Measurements from ENCODE around the gene SRPRA.

Gene SRPRA

GRCh38 chr11:126229858-126230540 is 38.7 kb downstream of the SRPRA start:
- no peak for DNase-seq (ENCODE audit: low read depth in 2 of 2)

DNA sequence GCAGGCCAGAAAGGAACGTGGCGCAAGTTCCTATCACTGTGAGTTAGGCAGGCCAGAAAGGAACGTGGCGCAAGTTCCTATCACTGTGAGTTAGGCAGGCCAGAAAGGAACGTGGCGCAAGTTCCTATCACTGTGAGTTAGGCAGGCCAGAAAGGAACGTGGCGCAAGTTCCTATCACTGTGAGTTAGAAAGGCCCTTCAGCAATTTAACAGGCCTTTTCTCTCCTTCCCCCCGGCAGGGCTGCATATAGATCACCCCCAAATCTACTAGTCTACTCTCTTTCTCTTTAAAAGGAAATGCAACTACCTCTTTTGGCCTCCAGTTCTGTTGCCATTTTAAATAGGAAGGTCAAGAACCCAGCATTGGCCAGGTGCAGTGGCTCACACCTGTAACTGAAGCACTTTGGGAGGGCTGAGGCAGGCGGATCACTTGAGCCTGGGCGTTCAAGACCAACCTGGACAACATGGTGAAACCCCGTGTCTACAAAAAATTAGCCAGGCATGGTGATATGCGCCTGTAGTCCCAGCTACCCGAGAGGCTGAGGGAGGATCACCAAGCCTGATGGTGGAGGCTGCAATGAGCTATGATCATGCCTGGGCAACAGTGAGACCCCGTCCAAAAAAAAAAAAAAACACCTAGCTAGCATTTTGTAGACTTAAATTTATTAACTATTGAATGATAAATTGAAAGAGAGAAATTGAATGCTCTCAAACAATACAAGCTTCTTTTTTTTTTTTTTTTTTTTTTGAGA is 42.2 kb downstream of the SRPRA start:
- DNase-seq (ENCODE audit: low read depth in 2 of 2): no peak

DNA sequence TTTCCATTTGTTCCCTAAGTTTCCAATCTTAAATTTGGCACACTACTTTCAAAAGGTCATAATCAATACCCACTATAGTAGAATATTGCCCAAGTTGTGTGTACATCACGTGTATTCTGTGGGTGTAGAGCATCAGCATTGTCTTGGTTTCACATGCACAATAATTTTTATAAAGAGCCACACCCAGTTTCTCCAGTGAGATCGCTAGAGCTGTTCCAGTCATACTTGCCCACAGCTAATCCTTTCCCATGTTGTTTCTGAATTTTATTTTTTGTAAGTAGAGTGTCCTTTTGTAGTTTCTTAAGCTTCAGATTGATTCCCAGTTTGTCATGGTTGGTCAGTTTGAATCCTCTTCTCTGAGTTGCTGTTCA is 43.4 kb downstream of the SRPRA start:
- DNase-seq (ENCODE audit: low read depth in 2 of 2): no peak

DNA sequence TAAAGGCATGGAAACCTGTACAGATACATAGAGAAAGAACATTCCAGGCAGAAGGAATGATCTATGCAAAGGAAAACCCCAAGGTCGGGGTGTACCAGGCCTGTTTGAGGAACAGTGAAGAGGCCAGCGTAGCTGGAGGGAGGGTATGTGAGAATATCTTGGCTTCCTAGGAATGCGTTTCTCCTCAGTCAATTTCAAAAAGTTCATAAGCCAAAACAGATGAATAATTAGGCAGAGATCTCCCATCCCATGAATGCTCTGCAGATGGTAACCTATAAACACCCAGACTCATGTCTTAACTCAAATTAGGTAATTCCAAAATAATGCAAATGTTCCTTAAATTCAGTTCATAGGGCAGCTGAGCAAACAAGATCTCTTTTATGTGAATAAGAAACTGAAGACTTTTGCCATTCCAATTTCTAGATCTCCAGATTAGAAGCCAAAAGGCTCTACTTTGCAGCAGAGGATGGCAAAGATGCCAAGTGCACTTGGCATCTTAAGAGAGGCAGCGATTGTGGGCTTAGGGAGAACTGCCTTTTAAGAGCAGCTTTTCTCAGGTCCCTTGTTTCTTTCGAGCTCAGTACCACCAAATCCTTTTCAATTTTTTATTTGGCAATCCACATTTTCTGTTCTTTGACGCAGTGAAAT is 43.9 kb downstream of the SRPRA start:
- DNase-seq (ENCODE audit: low read depth in 2 of 2): no peak

GRCh38 chr11:126219547-126219946 is 49.1 kb downstream of the SRPRA start:
- DNase-seq (ENCODE audit: low read depth in 2 of 2): no peak

DNA sequence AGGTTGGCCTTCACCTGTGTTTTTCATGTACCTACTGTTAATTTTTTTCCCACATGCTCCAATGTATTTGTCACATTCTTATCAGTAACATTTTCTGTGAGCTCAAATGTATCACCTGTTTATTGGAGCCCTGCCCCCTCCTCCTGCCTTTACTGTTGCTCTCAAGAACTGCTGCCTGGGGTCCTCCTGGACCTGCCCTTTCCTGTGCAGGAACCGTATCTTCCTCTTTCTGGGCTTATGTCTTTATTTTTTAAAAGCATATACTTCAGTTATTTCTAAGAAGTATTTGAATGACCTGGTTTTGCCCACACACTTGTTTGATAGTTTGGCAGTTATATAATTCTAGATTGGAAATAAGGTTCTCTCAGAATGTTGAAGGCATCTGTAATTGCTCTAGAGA is 51.2 kb downstream of the SRPRA start:
- no peak for DNase-seq (ENCODE audit: low read depth in 2 of 2)

DNA sequence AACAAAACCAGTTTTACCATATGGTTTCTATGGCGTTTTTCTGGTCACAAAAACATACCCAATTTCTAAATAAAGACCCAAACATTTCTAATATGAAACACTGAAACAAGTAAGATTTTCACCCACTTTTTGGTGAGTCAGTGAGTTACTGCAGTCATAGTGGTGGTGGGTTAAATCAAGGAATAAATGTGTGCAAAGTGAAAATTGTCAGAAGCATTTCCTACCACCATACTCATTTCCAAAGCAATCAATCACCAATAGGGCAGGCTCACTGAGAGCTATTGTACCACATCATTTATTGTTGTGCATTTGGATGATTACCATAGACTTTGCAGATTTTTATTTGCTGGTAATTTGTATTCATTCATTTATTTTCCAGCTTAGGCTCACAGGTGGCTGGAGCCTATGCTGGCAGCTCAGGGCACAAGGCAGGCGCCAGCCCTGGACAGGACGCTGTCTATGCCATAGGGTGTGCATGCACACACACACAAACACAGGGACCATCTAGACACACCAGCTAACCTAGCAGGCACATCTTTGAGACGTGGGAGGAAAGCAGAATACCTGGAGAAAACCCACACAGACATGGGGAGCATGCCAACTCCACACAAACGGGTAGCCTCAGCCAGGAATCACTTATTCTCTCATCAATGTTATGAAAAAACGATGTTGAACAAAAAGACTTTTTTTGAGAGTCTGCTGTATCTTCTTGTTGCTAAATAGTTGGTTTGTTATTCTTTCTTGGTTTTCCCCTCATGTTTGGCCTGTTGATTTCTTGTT is 52.0 kb downstream of the SRPRA start:
- DNase-seq (ENCODE audit: low read depth in 2 of 2): no peak

DNA sequence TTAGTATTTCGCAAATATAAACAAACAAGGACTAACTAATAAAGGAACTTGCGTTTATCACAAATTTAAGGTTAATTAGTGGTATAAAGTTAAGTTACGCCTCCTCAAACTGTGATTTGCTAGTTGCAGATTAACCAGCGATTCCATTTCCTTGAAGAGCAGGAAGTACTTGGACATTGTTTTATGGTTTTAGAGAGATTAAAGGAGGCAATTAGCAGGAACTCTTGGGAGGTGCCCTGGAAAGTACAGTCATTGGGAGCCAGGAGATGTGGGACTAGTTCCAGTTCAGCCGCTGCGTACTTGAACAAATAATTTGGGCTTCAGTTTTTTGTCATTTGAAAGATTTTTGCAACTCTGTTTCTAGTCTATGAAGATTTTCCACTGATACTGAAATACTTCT is 53.9 kb downstream of the SRPRA start:
- DNase-seq (ENCODE audit: low read depth in 2 of 2): no peak

GRCh38 chr11:126214441-126214840 is 54.3 kb downstream of the SRPRA start:
- DNase-seq (ENCODE audit: low read depth in 2 of 2): no peak
